Smooth muscle cell (in vitro differentiated cells): ENCODE data around the gene CUX1. TPM values are rescaled to one million over a fixed set of nuclear protein-coding genes. Genes with fewer than 3 reads are reported as not detected.
A peak's percentile ranks its signal among the peaks of the same experiment; 100 is the strongest.

Source experiments
- DNase-seq: peaks from one replicate; lab custom pipeline; 2025; ENCODE audit not compliant: unreplicated experiment; lab: John Stamatoyannopoulos, UW
- H2AFZ ChIP-seq: fragments of 200-600 bp; sonication (generic); 2 replicates; pipeline ENCODE4 v1.6.0; 2016; ENCODE audit warnings: antibody characterized with exemption, low read depth, mild to moderate bottlenecking
- H3F3A ChIP-seq: fragments of 200-600 bp; sonication (generic); 2 replicates; pipeline ENCODE4 v1.6.0; 2017; ENCODE audit warnings: antibody characterized with exemption, low read depth
- H3K27ac ChIP-seq: fragments of 200-600 bp; sonication (generic); 2 replicates; pipeline ENCODE4 v1.5.1; 2016; ENCODE audit warnings: low read depth, mild to moderate bottlenecking
- H3K27me3 ChIP-seq: fragments of 200-600 bp; sonication (generic); 2 replicates; pipeline ENCODE4 v1.6.1; 2016; ENCODE audit warnings: low read depth, mild to moderate bottlenecking
- H3K36me3 ChIP-seq: fragments of 200-600 bp; sonication (generic); 2 replicates; pipeline ENCODE4 v1.5.1; 2016; ENCODE audit warnings: low read depth
- H3K4me1 ChIP-seq: fragments of 200-600 bp; sonication (generic); 2 replicates; pipeline ENCODE4 v1.5.1; 2016; ENCODE audit warnings: low read depth
- H3K4me2 ChIP-seq: fragments of 200-600 bp; sonication (generic); 2 replicates; pipeline ENCODE4 v1.6.0; 2016; ENCODE audit warnings: mild to moderate bottlenecking
- H3K4me3 ChIP-seq: fragments of 200-600 bp; sonication (generic); 2 replicates; pipeline ENCODE4 v1.5.1; 2016; ENCODE audit warnings: mild to moderate bottlenecking
- H3K79me2 ChIP-seq: fragments of 200-600 bp; sonication (generic); 2 replicates; pipeline ENCODE4 v1.6.0; 2016; ENCODE audit warnings: low read depth, mild to moderate bottlenecking
- H3K9ac ChIP-seq: fragments of 200-600 bp; sonication (generic); 2 replicates; pipeline ENCODE4 v1.6.0; 2016; ENCODE audit warnings: low read depth
- H3K9me3 ChIP-seq: fragments of 200-600 bp; sonication (generic); replicated peaks from 2 replicates; pipeline ENCODE4 v1.5.1; 2016; ENCODE audit warnings: low read depth
- H4K20me1 ChIP-seq: fragments of 200-600 bp; sonication (generic); 2 replicates; pipeline ENCODE4 v1.6.0; 2016; ENCODE audit warnings: low read depth
- WGBS: methylation state at CpG from one replicate; pipeline ENCODE4 v1.1.7; 2016; ENCODE audit warnings: low lambda C conversion rate; 5-methylcytosine and 5-hydroxymethylcytosine counted together
- polyA plus RNA-seq: library from polyadenylated mRNA; unstranded; fragments of >200 nt; fragmentation: Nextera tagmentation; extraction: Ambion mirVana; gene quantifications from 2 replicates; pipeline ENCODE4 v1.2.1, GENCODE V29; 2016
- total RNA-seq: library from RNA; depleted of rRNA; stranded (reverse); fragments of >200 nt; gene quantifications from 2 replicates; pipeline ENCODE4 v1.2.3, GENCODE V29; 2014
- TF ChIP-seq, protein P1 (sequence below): fragments of 200-600 bp; sonication (generic); IDR thresholded peaks from 2 replicates; pipeline ENCODE4 v1.5.1; 2017; ENCODE audit warnings: borderline replicate concordance, mild to moderate bottlenecking, antibody characterized with exemption; ENCODE audit not compliant: insufficient read depth, poor library complexity, severe bottlenecking

CUX1 gene
- total and polyA plus RNA-seq, 2 experiments from 2014 or later: 56.3 to 78.4 TPM

DNA sequence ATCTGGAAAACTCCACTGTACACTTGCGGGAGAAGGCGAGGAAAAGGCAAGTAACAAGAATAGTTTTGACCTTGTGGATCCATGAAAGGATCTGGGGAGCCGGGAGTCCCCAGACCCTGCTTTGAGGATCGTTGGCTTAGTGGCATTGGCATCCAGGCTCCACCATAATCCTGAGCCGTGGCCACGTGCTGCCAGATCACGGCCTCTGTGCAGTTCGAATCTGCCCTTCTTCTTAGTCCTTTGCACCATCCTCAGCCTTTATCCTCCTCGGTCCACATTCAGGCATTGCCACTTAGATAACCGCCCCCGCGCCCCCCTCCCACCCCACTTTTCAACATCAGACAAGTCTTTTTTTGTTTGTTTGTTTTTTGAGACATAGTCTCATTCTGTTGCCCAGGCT lies 201.4 kb downstream of the CUX1 start:
- H3K4me2 ChIP-seq: no peak overlapping the region
- H3F3A ChIP-seq: peaks cover 6% of the 10 kb centered on the region
- peaks cover 65% of the 10 kb centered on the region for H4K20me1 ChIP-seq
- H3K4me1 ChIP-seq: no peaks in the 10 kb centered on the region
- H3K36me3 ChIP-seq: no peaks in the 10 kb centered on the region
- DNase-seq: no peak
- H2AFZ ChIP-seq: no peak overlapping the region
- WGBS: 67% methylated on average over 12 of the region's 12 CpGs
- H3K27ac ChIP-seq: no peak overlapping the region
- H3K9ac ChIP-seq: no peak overlapping the region
- no peak overlapping the region for H3K4me3 ChIP-seq
- no peaks in the 10 kb centered on the region for H3K9me3 ChIP-seq
- TF ChIP-seq, protein P1, sequence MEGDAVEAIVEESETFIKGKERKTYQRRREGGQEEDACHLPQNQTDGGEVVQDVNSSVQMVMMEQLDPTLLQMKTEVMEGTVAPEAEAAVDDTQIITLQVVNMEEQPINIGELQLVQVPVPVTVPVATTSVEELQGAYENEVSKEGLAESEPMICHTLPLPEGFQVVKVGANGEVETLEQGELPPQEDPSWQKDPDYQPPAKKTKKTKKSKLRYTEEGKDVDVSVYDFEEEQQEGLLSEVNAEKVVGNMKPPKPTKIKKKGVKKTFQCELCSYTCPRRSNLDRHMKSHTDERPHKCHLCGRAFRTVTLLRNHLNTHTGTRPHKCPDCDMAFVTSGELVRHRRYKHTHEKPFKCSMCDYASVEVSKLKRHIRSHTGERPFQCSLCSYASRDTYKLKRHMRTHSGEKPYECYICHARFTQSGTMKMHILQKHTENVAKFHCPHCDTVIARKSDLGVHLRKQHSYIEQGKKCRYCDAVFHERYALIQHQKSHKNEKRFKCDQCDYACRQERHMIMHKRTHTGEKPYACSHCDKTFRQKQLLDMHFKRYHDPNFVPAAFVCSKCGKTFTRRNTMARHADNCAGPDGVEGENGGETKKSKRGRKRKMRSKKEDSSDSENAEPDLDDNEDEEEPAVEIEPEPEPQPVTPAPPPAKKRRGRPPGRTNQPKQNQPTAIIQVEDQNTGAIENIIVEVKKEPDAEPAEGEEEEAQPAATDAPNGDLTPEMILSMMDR: no peak
- peaks cover 54% of the 10 kb centered on the region for H3K79me2 ChIP-seq
- no peaks in the 10 kb centered on the region for H3K27me3 ChIP-seq

GRCh38 chr7:102019461-102019860 lies 202.0 kb downstream of the CUX1 start:
- no peak overlapping the region for H2AFZ ChIP-seq
- 97% methylated on average over 7 of the region's 7 CpGs for WGBS
- H3K36me3 ChIP-seq: no peaks in the 10 kb centered on the region
- H4K20me1 ChIP-seq: peaks cover 71% of the 10 kb centered on the region
- no peak overlapping the region for H3K4me2 ChIP-seq
- TF ChIP-seq, protein P1: no peak
- no peaks in the 10 kb centered on the region for H3K4me1 ChIP-seq
- no peaks in the 10 kb centered on the region for H3K9me3 ChIP-seq
- no peak for DNase-seq
- H3K9ac ChIP-seq: no peak overlapping the region
- H3K79me2 ChIP-seq: peaks cover 53% of the 10 kb centered on the region
- no peak overlapping the region for H3K27ac ChIP-seq
- no peak overlapping the region for H3K4me3 ChIP-seq
- H3K27me3 ChIP-seq: no peaks in the 10 kb centered on the region
- peaks cover 4% of the 10 kb centered on the region for H3F3A ChIP-seq

GRCh38 chr7:102021841-102022618 lies 204.6 kb downstream of the CUX1 start:
- no peak overlapping the region for H3K4me2 ChIP-seq
- DNase-seq: no peak
- no peaks in the 10 kb centered on the region for H3K9me3 ChIP-seq
- no peak overlapping the region for H3K9ac ChIP-seq
- H3K36me3 ChIP-seq: no peaks in the 10 kb centered on the region
- peaks cover 53% of the 10 kb centered on the region for H3K79me2 ChIP-seq
- no peak overlapping the region for H2AFZ ChIP-seq
- H3F3A ChIP-seq: peaks cover 4% of the 10 kb centered on the region
- TF ChIP-seq, protein P1: no peak
- peak overlapping the region; percentile 49 for H3K27ac ChIP-seq
- no peak overlapping the region for H3K4me3 ChIP-seq
- H3K4me1 ChIP-seq: no peaks in the 10 kb centered on the region
- H4K20me1 ChIP-seq: peaks cover 89% of the 10 kb centered on the region
- 73% methylated on average over 24 of the region's 24 CpGs for WGBS
- H3K27me3 ChIP-seq: no peaks in the 10 kb centered on the region
